ENCODE data around the gene ZFP92. TPM values are rescaled to one million over a fixed set of nuclear protein-coding genes. Genes with fewer than 3 reads are reported as not detected.

The ZFP92 gene
- total RNA-seq, 2 donors from 2014 or later, result 0.23 to 3.4 TPM

DNA sequence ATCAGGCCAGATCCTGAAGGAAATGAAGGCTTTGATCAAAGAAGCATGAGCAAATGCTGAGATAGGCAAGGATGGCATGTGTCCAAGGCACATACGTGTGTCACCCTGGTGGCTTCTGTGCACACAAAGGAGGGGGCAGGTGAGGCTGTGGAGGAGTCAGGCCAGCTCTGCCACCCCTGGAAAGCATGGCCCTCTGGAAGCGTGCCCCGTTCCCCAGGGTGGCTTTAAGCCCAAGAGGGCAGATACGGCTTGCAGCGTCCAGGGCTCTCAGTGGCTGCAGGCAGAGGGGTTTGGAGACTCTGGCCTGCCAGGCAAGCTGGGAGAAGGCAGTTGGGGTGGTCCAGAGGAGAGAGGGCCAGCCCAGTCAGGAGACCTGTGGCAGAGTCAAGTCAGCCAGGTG, 35.7 kb upstream of the ZFP92 start:
- no peak overlapping the region for H3K27ac ChIP-seq
- DNase-seq (ENCODE audit: low spot score), result no peak
- no peaks in the 10 kb centered on the region for H3K27me3 ChIP-seq (replicated peaks; ENCODE audit: insufficient read depth)
- intact Hi-C loops (cut with DNase I), result no loop called here
- no peak for TF ChIP-seq POLR2A (IDR thresholded peaks at IDR 0.05)
- TF ChIP-seq, protein P1, sequence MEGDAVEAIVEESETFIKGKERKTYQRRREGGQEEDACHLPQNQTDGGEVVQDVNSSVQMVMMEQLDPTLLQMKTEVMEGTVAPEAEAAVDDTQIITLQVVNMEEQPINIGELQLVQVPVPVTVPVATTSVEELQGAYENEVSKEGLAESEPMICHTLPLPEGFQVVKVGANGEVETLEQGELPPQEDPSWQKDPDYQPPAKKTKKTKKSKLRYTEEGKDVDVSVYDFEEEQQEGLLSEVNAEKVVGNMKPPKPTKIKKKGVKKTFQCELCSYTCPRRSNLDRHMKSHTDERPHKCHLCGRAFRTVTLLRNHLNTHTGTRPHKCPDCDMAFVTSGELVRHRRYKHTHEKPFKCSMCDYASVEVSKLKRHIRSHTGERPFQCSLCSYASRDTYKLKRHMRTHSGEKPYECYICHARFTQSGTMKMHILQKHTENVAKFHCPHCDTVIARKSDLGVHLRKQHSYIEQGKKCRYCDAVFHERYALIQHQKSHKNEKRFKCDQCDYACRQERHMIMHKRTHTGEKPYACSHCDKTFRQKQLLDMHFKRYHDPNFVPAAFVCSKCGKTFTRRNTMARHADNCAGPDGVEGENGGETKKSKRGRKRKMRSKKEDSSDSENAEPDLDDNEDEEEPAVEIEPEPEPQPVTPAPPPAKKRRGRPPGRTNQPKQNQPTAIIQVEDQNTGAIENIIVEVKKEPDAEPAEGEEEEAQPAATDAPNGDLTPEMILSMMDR (IDR thresholded peaks at IDR 0.05), result no peak
- no peak for TF ChIP-seq POLR2AphosphoS5 (IDR thresholded peaks at IDR 0.05)
- H3K4me3 ChIP-seq, result no peak overlapping the region
- no peaks in the 10 kb centered on the region for H3K36me3 ChIP-seq
- WGBS, result 60% methylated on average over 1 of the region's 5 CpGs
- H3K9me3 ChIP-seq, result no peaks in the 10 kb centered on the region
- no peaks in the 10 kb centered on the region for H3K4me1 ChIP-seq (replicated peaks)

DNA sequence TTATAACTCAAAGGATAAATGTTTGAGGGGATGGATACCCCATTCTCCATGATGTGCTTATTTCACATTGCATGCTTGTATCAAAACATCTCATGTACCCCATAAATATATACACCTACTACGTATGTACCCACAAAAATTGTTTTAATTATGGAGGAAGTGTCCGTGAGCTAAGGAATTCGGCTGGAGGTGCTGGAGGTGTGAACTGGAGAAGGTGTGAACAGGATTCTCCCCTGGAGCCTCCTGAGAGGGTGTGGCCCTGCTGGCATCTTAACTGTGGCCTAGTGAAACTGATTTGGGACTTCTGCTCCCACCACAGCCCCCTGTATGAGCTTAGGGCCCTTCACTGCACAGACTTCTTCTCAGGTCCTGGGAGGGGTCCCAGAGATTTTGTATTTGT, 33.5 kb upstream of the ZFP92 start:
- Histone ChIP-seq H3K36me3 (no peaks in the 10 kb centered on the region), H3K4me3 (no peak overlapping the region), H3K27me3 (replicated peaks; ENCODE audit: insufficient read depth) (no peaks in the 10 kb centered on the region), H3K9me3 (no peaks in the 10 kb centered on the region), H3K4me1 (replicated peaks) (no peaks in the 10 kb centered on the region), H3K27ac (no peak overlapping the region)
- DNase-seq (ENCODE audit: low spot score), result no peak
- 92% methylated on average over 3 of the region's 3 CpGs for WGBS
- TF ChIP-seq, protein P1 (IDR thresholded peaks at IDR 0.05), result no peak
- TF ChIP-seq POLR2AphosphoS5 (IDR thresholded peaks at IDR 0.05) (no peak), POLR2A (IDR thresholded peaks at IDR 0.05) (no peak)
- intact Hi-C loops (cut with DNase I), result no loop called here

DNA sequence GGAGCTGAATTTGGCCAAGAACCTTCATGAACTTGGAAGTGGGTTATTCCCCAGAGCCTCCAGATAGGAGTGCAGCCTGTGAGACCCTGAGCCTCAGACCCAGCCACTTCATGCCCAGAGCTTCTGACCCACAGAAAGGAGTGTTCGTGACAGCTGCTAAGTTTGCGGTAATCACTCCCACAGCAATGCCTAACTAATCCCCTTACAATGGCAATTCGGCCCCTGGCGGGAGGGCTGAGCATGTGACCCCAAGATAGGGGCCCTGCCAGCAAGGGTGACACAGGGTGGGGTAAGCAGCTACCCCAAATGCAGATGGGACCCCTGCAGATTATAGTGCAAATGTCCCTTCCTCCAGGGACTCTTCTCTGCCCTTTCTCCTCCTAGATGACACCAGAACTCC, 32.7 kb upstream of the ZFP92 start:
- no peak for DNase-seq (ENCODE audit: low spot score)
- 91% methylated on average over 4 of the region's 4 CpGs for WGBS
- H3K36me3 ChIP-seq, result no peaks in the 10 kb centered on the region

DNA sequence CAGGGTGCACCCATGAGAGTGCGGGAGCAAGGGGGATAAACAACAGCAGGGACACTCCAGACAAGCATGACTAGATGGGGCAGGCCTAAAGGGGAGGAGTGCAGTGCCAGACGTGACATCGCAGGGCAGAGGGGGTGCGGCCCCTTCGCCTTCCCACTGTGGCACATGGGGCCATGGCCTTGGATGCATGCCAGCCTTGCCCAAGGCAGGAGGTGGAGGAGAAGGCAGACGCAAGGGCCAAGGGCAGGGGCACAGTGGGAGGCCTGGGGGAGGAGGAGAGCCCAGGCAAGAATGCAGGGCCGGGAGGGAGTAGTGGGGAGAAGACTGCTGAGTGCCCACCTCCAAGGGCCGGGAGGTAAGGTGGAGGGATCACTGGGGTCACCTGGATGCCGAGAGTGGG, 31.8 kb upstream of the ZFP92 start:
- TF ChIP-seq, protein P1 (IDR thresholded peaks at IDR 0.05), result no peak
- TF ChIP-seq POLR2AphosphoS5 (IDR thresholded peaks at IDR 0.05), result no peak
- no peak for TF ChIP-seq POLR2A (IDR thresholded peaks at IDR 0.05)
- 89% methylated on average over 9 of the region's 9 CpGs for WGBS
- DNase-seq (ENCODE audit: low spot score), result no peak

More for the DNA sequence above, 32.7 kb upstream of the ZFP92 start:
- intact Hi-C loops (cut with DNase I), result no loop called here
- Histone ChIP-seq H3K4me1 (replicated peaks) (no peaks in the 10 kb centered on the region), H3K27me3 (replicated peaks; ENCODE audit: insufficient read depth) (no peaks in the 10 kb centered on the region), H3K4me3 (no peak overlapping the region), H3K27ac (no peak overlapping the region), H3K9me3 (no peaks in the 10 kb centered on the region)
- TF ChIP-seq POLR2AphosphoS5 (IDR thresholded peaks at IDR 0.05), result no peak
- TF ChIP-seq POLR2A (IDR thresholded peaks at IDR 0.05), result no peak
- TF ChIP-seq, protein P1 (IDR thresholded peaks at IDR 0.05), result no peak

DNA sequence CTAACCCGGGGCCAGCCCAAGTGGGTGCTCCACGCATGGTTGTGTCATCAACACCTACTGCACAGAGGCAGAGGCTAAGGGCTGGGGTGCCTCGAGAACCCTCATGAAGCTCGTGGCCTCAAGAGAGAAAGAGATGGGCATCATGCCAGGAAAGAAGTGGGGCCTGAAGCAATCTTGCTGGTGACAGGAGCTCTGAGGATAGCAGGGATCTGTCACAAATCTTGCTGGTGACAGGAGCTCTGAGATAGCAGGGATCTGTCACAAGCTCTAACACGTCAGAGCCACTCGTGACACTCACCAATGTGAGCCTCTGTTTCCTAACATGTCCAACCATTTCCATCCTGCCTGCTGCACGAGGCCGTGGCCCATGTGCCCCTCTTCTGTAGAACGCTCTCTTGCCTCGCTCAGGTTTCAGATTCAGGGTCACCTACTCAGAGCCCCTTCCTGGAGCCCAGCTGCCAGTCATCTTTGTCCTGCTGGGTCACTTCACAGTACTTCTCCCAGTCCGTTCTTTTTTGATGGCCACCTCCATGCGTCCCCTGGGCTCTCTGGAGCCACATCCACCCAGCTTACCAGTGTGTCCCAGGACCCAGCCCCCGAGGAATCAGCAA, 31.2 kb upstream of the ZFP92 start:
- H3K27me3 ChIP-seq (replicated peaks; ENCODE audit: insufficient read depth), result no peaks in the 10 kb centered on the region
- H3K4me1 ChIP-seq (replicated peaks), result no peaks in the 10 kb centered on the region
- TF ChIP-seq POLR2A (IDR thresholded peaks at IDR 0.05) (no peak), POLR2AphosphoS5 (IDR thresholded peaks at IDR 0.05) (no peak)
- TF ChIP-seq, protein P1 (IDR thresholded peaks at IDR 0.05), result no peak
- 81% methylated on average over 12 of the region's 13 CpGs for WGBS
- no peak overlapping the region for H3K27ac ChIP-seq
- no peaks in the 10 kb centered on the region for H3K9me3 ChIP-seq
- intact Hi-C loops (cut with DNase I), result no loop called here
- no peaks in the 10 kb centered on the region for H3K36me3 ChIP-seq
- no peak overlapping the region for H3K4me3 ChIP-seq
- DNase-seq (ENCODE audit: low spot score), result no peak

More for the DNA sequence above, 31.8 kb upstream of the ZFP92 start:
- H3K9me3 ChIP-seq, result no peaks in the 10 kb centered on the region
- H3K36me3 ChIP-seq, result no peaks in the 10 kb centered on the region
- intact Hi-C loops (cut with DNase I), result no loop called here
- no peak overlapping the region for H3K27ac ChIP-seq
- no peaks in the 10 kb centered on the region for H3K4me1 ChIP-seq (replicated peaks)
- no peaks in the 10 kb centered on the region for H3K27me3 ChIP-seq (replicated peaks; ENCODE audit: insufficient read depth)
- no peak overlapping the region for H3K4me3 ChIP-seq

Data from prostate gland (tissue), 2 donors.